GM03348 (cell line): Measurements from ENCODE around the gene HOXB8.

Experiments used
- DNase-seq: peaks from one replicate; pipeline ENCODE4 v3.0.0; 2012; ENCODE audit warnings: low spot score

HOXB8 gene

DNA sequence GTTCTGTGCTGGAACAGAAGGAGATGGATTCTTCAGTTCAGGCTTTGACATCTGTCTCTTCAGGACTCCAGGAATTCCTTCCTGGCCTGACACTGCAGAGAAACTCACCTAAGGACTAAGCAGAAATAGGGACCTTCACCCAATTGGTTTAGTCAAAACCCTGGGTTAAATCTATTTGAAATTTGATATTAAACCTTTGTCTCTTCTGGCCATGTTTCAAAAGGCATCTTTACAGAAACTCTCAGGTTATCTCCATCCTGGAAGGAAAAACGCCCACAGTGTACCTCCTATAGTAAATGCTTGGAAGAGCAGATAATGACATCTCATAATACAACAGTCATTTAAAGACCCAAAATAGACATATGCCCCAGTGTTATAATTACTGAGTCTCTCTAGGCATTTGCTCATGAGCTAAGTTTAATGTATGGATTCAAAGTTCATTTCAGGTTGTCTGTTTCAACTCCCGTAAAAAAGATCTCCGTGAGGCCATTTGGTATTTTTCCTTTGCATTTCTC, 31.3 kb downstream of the HOXB8 start:
- no peak for DNase-seq

GRCh38 chr17:48582750-48583069, 32.4 kb downstream of the HOXB8 start:
- no peak for DNase-seq

DNA sequence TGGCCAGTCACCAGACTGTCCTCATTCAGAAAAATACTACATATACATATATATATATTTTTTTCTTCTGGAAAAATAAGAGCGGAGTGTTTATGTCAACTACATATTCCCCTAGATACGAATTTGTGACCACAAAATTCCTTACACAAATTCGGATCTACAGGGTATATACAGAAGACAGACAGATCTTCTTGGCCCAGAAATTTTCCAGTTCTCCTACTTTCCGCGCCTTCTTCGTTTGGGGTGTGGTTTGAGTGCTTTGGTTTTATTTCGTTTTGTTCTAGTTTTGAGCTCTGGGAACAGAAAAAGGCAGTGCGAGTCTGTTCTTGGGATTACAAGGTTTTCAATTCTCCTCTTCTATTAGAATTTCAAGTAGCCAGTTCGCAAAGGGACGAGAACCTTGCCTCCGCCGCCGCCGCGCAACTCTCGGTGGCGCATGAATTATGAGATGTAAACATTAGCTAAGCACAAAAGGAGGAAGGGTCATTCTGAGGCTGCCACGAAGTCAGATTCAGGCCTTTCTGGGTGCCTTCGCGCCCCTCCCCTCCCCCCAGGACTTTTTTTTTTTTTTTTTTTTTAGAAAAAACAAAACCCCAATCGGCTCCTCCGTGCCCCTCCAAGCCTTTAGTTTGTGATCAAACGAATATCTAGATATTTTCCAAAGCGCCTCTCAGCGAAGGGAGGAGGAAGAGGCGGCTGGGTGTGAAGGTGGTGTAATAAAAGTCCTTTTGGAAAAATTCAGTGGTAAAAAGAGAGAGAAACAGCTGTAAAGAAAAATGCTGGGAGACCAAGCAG, 35.1 kb downstream of the HOXB8 start:
- no peak for DNase-seq

GRCh38 chr17:48579471-48579759, 35.7 kb downstream of the HOXB8 start:
- DNase-seq = no peak

- DNase-seq = no peak
Measured at GRCh38 chr17:48578616-48579470, 36.2 kb downstream of the HOXB8 start.

DNA sequence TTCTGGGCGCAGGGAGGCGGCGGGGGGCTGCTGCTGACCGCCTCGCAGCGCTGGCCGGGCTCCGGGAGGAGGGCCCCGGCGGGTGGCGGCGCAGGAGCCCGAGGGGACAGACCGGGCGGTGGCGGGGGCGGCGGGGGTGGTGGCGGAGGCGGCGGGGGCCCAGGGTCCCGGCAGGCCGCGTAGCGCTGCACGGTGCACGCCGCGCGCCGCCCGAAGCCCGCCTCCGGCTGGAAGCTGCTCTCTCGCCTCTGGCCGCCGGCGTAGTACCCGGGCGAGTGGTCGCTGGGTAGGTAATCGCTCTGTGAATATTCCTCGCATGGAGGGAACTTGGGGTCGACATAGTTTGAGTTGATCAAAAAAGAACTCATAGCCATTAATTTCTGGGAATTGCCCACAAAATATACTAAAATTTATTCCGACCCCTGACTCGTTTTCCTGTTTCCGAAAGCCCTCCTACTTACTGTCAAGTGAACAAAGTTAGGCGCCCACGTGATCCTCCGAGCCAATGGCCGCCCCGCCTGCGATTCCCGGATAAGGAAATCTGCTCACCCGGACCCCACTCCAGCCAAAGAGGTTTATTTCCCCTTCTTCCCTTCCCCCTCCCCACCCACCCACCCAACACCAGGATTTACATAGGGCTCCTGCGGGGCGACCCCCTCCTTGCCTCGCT, 37.0 kb downstream of the HOXB8 start, which contains the start of gene HOXB4:
TSS of gene HOXB4 (minus strand) at position 405 of the 670 bp plus-strand sequence. CDS start at position 374, 31 bp downstream.
- DNase-seq = peak; percentile 83

- DNase-seq = no peak
Measured at GRCh38 chr17:48577330-48577945, 37.7 kb downstream of the HOXB8 start.

DNA sequence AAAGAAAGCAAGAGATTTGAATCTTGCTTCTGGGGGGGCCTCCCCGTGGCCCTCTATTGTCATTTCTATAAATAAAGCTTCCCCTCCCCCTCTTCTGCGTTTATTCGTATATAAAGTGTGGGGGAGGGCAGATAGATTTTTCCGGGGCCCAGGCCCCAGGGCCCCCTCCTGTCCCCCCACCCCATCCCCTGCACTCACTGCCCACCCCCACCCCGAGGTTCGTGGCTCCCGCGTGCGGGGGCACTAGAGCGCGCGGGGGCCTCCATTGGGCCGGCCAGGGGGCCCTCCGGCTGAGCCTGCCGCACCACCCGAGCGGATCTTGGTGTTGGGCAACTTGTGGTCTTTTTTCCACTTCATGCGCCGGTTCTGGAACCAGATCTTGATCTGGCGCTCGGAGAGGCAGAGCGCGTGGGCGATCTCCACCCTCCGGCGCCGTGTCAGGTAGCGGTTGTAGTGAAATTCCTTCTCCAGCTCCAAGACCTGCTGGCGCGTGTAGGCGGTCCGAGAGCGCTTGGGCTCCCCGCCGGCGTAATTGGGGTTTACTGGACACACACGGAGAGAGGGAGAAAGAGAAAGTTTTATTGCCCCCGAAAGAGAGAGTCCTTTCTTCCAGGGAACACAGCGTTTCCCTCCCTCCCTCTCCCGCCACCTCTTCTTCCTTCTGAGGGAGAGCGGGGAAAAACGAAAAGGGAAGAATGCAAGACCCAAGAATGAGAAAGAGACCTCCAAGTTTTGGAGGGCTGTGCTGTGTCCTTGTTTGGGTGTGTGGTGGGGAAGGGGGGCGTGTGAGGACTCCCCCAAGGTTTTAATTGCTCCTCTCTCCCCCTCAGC, 38.4 kb downstream of the HOXB8 start:
- DNase-seq = peak; percentile 67

DNA sequence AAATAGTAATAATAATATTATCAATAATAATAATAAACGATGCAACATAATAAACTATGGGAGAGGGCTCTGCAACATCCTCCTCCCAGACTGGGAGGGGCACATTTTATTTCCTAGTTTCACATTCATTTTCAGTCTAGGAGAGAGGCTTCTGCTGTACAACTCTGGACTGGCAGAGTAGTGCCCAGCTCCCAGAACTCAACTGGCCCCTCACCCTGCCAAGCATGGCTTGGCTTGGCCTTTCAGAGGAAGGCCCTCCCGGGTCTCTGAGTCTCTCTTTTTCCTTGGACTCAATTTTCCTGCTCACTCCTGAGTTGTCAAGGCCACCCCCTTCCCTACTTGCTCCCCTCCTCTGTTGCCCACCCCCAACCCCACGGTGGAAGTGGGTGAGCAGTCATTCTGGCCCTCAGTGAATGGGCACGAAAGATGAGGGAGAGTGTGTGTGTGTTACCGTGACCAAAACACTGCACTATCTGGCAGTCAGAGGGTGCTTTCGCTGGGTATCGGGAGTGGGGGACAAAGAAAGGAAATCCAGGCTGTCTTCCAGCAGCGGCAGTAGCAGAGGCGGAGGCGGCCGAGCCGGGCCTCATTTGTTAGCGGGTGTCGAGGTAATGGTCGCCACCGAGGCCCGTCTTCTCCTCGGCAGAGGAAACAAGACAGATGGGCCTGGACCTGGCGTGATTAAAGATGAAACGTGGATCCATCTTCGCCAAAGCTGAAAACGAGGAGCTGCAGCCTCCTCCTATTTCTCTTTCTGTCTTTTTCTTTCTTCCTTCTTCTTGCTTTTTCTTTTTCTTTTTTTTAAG, 39.2 kb downstream of the HOXB8 start:
- DNase-seq = no peak

DNA sequence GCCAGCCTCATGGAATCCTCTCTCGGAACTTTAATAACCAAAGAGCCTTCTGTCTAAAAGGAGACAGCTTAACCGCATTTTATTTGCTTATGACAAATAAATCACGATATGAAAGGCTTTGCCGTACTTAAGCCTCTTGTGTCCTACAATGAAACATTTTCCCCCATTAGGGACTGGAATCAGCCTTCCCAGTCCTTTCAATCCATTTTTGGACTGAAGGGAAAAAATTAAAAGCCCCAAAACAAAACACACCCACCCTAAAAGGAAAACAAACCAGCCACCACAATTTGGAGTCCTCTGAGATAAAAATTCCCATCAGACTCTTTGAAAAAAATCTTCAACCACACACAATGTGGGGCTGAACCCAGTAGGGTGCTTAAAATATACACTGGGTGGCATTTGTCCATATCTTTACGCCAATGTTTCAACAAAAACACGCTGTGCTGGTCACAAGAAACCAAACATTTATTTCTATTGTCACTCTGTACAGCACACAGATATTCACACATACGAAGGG, 40.0 kb downstream of the HOXB8 start:
- DNase-seq = no peak

GRCh38 chr17:48574505-48575065, 40.5 kb downstream of the HOXB8 start:
- no peak for DNase-seq

DNA sequence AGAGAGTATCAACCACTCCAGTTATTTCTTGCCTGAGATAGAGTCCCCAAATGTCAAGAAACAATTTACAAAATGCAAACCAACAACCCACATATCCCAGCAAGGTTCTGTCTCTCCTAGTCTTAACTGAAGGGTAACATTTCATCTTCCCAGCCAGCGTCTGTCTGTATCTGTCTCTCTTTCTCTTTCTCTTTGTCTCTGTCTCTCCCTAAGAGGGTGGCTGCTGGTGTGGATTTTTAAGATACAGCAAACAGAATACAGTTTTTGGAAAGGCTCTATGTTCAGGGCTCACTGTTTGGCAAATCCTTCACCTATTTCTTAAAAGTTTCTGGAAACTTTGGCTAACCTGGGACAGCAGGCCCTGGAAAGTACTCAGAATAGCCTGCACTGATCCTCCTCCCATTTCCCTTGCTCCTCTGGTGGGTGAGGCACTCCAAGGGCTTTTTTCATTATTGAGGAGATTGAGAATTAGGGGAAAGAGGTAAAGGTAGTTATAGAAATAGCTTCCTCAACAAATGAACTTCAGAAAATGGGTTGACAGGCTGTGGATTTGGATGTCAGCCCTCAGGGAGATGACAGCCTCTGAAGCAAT, 43.2 kb downstream of the HOXB8 start:
- no peak for DNase-seq

- DNase-seq = no peak
Measured at GRCh38 chr17:48571024-48571818, 43.9 kb downstream of the HOXB8 start.

DNA sequence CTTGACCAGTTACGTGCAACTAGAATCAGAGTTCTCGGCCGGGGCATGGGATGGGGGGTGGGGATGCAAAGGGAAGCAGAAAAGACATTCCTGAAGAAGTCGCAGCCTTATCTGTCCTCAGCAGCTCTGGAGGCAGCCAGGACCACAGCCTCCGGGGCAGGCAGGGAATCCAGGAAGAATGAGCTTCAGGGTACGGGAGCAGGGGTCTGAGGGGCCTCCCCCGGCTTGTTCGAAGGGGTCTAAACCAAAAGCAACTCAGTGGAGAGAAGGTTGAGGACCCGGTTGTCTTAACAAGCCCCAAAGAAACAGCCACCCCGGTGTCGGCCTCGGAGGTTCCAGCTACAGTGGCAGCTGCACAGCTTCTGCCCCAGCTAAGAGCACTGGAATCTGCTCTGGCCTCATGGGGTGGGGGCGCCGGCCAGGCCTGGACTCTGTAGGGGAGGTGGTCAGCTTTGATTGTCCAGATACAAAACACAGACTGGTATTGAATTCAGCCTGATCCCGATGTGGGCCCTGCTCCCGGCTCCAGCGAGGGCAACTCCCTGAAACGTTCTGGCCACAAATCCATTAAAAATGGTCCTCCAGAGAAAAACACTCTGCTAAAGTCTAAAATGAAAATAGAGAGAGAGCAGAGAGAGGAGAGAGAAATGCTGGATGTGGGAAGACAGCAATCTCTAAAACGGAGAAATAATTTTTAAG, 44.6 kb downstream of the HOXB8 start:
- DNase-seq = no peak

GRCh38 chr17:48569674-48570324, 45.3 kb downstream of the HOXB8 start:
- DNase-seq = no peak

- no peak for DNase-seq
Measured at GRCh38 chr17:48569240-48569582, 45.9 kb downstream of the HOXB8 start.

DNA sequence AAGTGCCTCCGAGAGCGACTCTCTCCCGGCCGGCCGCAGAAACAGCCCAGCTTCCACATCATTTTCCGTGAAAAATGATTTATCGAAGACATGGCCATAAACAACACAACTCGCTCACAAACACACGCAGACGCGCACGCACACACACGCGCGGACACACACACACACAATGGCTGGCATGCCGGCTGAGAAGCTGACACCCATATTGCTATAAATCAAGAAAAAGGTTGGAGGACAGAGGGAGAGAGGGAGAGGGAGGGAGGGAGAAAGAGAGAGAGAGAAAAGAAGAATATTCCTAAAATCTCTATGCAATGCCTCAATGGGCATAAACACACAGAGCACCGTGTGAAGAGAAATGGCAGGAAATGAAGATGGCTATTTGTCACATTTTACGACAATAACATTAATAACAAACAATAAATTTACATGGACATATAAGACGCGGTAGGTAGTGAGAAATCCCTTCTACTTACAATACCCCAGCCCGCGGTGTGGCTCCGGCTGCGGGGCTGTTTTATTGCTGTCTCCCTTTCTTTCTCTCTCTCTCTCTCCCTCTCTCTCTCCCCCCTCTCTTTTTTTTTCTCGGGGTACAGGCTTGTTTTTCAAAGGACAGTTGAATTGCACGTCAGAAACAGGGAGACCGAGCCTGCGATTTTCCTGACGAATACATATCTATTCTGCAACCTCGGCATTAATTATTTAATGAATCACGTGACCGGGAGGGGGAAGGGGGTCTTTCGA, 46.4 kb downstream of the HOXB8 start:
- DNase-seq = no peak
